HG02973 (cell line): ENCODE results near the gene TMEM184B.
"Not testable (repeated sequence)": the region's sequence is repeated elsewhere in the genome, so short reads cannot be mapped to it uniquely, and the experiment has no call there.

ENCODE experiments used
- ATAC-seq: cut with Tn5 transposase; IDR thresholded peaks from one replicate; pipeline ENCODE4 v1.9.1; 2021; ENCODE audit warnings: moderate library complexity; ENCODE audit not compliant: unreplicated experiment

Gene TMEM184B

DNA sequence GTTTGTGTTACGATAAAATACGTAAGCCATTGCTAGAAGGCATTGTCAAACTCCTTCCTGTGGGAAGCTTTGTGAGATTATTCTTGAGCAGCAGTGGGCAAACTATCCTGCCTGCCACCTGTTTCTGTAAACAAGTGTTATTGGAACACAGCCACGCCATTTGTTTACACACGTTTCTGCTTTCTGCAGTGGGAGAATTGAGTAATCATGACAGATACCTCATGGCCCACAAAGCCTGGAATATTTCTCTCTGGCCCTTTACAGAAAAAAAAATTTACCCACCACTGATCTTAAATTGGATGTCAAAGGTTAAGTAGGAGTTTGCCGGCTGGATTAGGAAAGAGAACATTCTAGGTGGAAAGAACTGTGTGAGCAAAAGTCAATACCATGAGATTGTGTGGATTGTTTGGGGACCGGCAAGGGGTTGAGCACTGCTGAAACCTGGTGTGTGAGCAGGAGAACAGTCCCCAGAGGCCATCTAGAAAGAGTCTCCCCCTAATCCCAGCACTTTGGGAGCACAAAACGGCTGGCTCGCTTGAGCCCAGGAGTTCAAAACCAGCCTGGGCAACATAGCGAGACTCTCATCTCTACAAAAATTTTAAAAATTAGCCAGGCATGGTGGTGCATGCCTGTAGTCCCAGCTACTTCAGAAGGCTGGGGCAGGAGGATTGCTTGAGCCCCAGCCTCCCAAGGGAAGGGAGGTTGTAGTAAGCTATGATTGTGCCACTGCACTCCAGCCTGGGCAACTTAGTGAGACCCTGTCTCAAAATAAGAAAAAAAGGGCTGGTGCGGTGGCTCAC, 85.2 kb downstream of the TMEM184B start:
- no peak for ATAC-seq

GRCh38 chr22:38186429-38186828, 86.4 kb downstream of the TMEM184B start:
- no peak for ATAC-seq

- ATAC-seq, result no peak
Measured at GRCh38 chr22:38184788-38185187, 88.0 kb downstream of the TMEM184B start.

DNA sequence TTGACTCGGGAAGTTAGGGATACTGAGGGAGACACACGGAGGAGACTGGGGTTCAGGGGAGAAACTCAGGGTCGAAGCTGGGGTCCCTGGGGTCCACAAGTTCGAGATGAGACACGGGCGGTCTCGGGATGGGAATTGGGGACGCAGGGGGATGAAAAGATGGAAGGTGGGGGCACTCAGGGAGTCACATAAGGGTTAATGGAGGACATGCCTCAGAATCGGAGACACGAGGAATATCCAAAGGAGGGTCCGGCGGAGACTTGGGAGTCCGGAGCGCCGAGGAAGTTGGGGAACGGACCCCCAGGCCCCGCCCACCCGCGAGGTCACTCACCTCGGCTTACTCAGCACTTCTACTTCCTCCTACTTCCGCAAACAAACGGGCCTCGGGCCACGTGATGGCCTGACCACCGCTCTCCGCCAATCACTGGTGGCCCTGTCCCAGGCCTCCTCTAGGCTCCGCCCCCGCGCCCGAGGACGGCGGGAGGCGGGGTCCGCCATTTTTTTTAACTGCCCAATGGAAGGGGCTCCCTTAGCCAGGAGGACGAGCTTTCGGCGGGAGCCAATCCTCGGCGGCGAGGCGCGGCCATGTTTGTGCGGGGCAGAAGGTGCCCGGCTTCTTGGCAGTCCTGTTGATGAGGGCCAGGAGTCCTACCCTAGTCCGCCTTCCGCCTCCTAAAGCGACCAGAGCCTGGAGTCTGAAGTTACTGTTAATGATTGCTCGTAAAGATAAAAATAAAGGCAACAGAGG, 91.2 kb downstream of the TMEM184B start, which contains the start of gene PLA2G6:
Gene PLA2G6, minus strand, starts transcription at position 378 of the 748 bp plus-strand sequence. CDS start 12,404 bp downstream, outside the sequence.
- peak; percentile 69 for ATAC-seq

GRCh38 chr22:38180841-38181452, 91.9 kb downstream of the TMEM184B start:
- ATAC-seq, result no peak

- ATAC-seq, result not testable (repeated sequence)
Measured at GRCh38 chr22:38178605-38178937, 94.2 kb downstream of the TMEM184B start.

- no peak for ATAC-seq
Measured at GRCh38 chr22:38177926-38178604, 94.7 kb downstream of the TMEM184B start.

DNA sequence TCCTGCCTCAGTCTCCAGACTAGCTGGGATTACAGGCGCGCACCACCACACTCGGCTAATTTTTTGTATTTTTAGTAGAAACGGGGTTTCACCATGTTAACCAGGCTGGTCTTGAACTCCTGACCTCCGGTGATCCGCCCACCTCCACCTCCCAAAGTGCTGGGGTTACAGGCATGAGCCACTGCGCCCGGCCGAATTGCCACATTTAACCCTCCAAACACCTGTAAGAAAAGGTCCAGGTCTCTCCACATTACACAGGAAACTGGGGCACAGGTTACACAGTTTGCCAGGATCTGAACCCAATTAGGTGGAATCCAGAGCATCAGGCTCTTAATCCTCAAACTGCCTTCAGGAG, 95.3 kb downstream of the TMEM184B start:
- not testable (repeated sequence) for ATAC-seq

DNA sequence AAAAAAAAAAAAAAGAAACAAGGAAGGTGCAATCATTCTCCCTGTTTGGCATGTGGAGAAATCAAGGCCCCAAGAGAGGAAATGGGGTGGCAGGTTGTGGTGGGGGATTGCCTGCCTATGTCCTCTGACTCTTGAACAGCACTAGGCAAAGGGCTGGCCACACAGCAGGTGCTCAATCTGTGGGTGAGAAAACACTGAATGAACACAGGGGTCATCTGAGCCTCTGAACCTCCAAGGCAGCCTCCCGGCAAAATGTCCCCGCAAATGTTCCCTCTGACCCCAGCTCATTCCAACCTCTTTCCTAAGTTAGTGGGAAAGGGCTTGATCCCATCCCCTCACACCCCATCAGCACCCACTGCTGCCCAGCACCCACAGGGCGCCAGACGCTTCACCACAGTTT, 95.8 kb downstream of the TMEM184B start:
- no peak for ATAC-seq

GRCh38 chr22:38176170-38176741, 96.6 kb downstream of the TMEM184B start:
- no peak for ATAC-seq

- ATAC-seq, result no peak
Measured at GRCh38 chr22:38175206-38176118, 97.3 kb downstream of the TMEM184B start.

DNA sequence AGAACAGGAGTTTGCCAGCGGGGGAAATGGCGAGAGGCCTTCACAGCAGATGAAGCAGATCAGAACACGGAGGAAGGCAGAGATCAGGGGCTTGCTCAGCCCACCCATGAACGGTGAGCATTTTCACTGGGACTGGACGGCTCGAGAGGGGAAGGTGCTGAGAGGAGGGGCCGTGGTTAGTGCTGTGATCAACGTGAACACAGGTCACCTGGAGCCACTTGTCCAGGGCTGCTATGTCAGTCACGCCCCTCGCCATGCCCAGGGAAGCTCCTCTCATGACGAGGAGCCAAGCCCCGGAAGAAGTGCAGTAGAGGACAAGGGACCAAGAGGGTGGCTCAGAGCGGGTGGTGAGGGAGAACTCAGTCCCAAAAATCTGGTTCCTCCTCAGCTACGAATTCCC, 98.2 kb downstream of the TMEM184B start:
- no peak for ATAC-seq

GRCh38 chr22:38173641-38173906, 99.2 kb downstream of the TMEM184B start:
- ATAC-seq, result no peak

- no peak for ATAC-seq
Measured at GRCh38 chr22:38172832-38173640, 99.8 kb downstream of the TMEM184B start.

- ATAC-seq, result no peak
Measured at GRCh38 chr22:38171927-38172831, 100.6 kb downstream of the TMEM184B start.

GRCh38 chr22:38170469-38170868, 102.3 kb downstream of the TMEM184B start:
- no peak for ATAC-seq
